SK-N-SH (cell line): ENCODE results near the gene ENTPD2. TPM values are rescaled to one million over a fixed set of nuclear protein-coding genes. Genes with fewer than 3 reads are reported as not detected.

Experiments
- CTCF ChIA-PET: fragments of 300-600, 350-600 bp; formaldehyde crosslinking; extraction: SDS; loops from one replicate; lab custom pipeline; 2021; lab: Yijun Ruan, JAX
- POLR2A ChIA-PET: fragments of 350-600 bp; sonication (Branson Sonifier 250); formaldehyde crosslinking; extraction: SDS; loops from one replicate; lab custom pipeline; 2020; ENCODE audit warnings: antibody characterized with exemption, inconsistent platforms; lab: Yijun Ruan, JAX
- DNase-seq: peaks from one replicate; pipeline ENCODE4 v3.0.0; 2012
- H2AFZ ChIP-seq: fragments of 200-600 bp; sonication (generic); 2 replicates; pipeline ENCODE4 v1.8.1; 2016; ENCODE audit warnings: antibody characterized with exemption, mild to moderate bottlenecking, low read depth
- H3F3A ChIP-seq: fragments of 200-600 bp; sonication (generic); replicated peaks from 2 replicates; pipeline ENCODE3; 2016; ENCODE audit warnings: antibody characterized with exemption, mild to moderate bottlenecking; ENCODE audit not compliant: insufficient read depth
- H3K27ac ChIP-seq, 2 experiments: fragments of 200-500 bp in 1 of 2; fragments of 200-600 bp in 1 of 2; sonication (Bioruptor generic) in 1 of 2; sonication (generic), shearing (Covaris generic) in 1 of 2; 2 replicates each; pipeline versions ENCODE4 v1.5.1 to v1.6.1; 2014 to 2016; ENCODE audit warnings: low read depth in 2 of 2, inconsistent platforms in 1 of 2, low read length in 1 of 2, mild to moderate bottlenecking in 1 of 2, mixed read lengths in 1 of 2
- H3K27me3 ChIP-seq: fragments of 200-600 bp; sonication (generic), shearing (Covaris generic); 2 replicates; pipeline ENCODE4 v1.6.1; 2016; ENCODE audit warnings: mixed run types; ENCODE audit not compliant: insufficient read depth
- H3K36me3 ChIP-seq, 2 experiments: fragments of 200-500 bp in 1 of 2; fragments of 200-600 bp in 1 of 2; sonication (Bioruptor generic) in 1 of 2; sonication (generic) in 1 of 2; replicated peaks in 1 of 2; 2 replicates each; pipeline versions ENCODE3 to v1.5.1; 2014 to 2016; ENCODE audit warnings: low read length in 1 of 2, mild to moderate bottlenecking in 1 of 2; ENCODE audit not compliant: insufficient read depth in 2 of 2, control insufficient read depth in 1 of 2
- H3K4me1 ChIP-seq, 2 experiments: fragments of 200-500 bp in 1 of 2; fragments of 200-600 bp in 1 of 2; sonication (Bioruptor generic) in 1 of 2; sonication (generic), shearing (Covaris generic) in 1 of 2; 2 replicates each; pipeline versions ENCODE4 v1.5.1 to v1.6.1; 2014 to 2016; ENCODE audit warnings: low read depth in 1 of 2, low read length in 1 of 2, mixed run types in 1 of 2; ENCODE audit not compliant: insufficient read depth in 2 of 2, control insufficient read depth in 1 of 2
- H3K4me2 ChIP-seq: fragments of 200-600 bp; sonication (generic), shearing (Covaris generic); 2 replicates; pipeline ENCODE4 v1.6.1; 2017; ENCODE audit warnings: mixed run types
- H3K4me3 ChIP-seq, 2 experiments: fragments of 200-500 bp in 1 of 2; fragments of 200-600 bp in 1 of 2; sonication (Bioruptor generic) in 1 of 2; sonication (generic), shearing (Covaris generic) in 1 of 2; 2 replicates each; pipeline versions ENCODE4 v1.5.1 to v1.8.1; 2014 to 2016; ENCODE audit warnings: low read depth in 2 of 2, inconsistent platforms in 1 of 2, low read length in 1 of 2, mild to moderate bottlenecking in 1 of 2, mixed read lengths in 1 of 2, moderate library complexity in 1 of 2
- H3K79me2 ChIP-seq: fragments of 200-600 bp; sonication (generic); 2 replicates; pipeline ENCODE4 v1.8.1; 2017; ENCODE audit warnings: mild to moderate bottlenecking; ENCODE audit not compliant: insufficient read depth
- H3K9ac ChIP-seq: fragments of 200-600 bp; sonication (generic); 2 replicates; pipeline ENCODE4 v1.6.1; 2017; ENCODE audit warnings: mixed run types
- H3K9me2 ChIP-seq: fragments of 200-600 bp; sonication (generic); 2 replicates; pipeline ENCODE4 v1.6.1; 2017; ENCODE audit warnings: mixed run types
- H3K9me3 ChIP-seq: fragments of 200-600 bp; sonication (generic); 2 replicates; pipeline ENCODE4 v1.6.1; 2017; ENCODE audit warnings: mixed run types, mild to moderate bottlenecking, moderate library complexity
- H4K20me1 ChIP-seq: fragments of 200-600 bp; sonication (generic); 2 replicates; pipeline ENCODE4 v1.6.1; 2017; ENCODE audit warnings: mild to moderate bottlenecking, mixed run types; ENCODE audit not compliant: insufficient read depth
- ELF1 ChIP-seq: IDR thresholded peaks from 2 replicates; pipeline ENCODE4 v1.4.0; 2012
- FOSL2 ChIP-seq: IDR thresholded peaks from 2 replicates; pipeline ENCODE4 v1.4.0; 2012; ENCODE audit warnings: low read depth, mild to moderate bottlenecking, moderate library complexity, borderline replicate concordance
- FOXJ3 ChIP-seq: sonication (generic); formaldehyde crosslinking; IDR thresholded peaks from 2 replicates; pipeline ENCODE4 v1.5.1; 2020; ENCODE audit warnings: mild to moderate bottlenecking, missing genetic modification reagents
- FOXM1 ChIP-seq: IDR thresholded peaks from 2 replicates; pipeline ENCODE4 v1.4.0; 2012; ENCODE audit warnings: low read depth, mild to moderate bottlenecking
- GABPA ChIP-seq: IDR thresholded peaks from 2 replicates; pipeline ENCODE4 v1.4.0; 2012; ENCODE audit warnings: low read depth, mild to moderate bottlenecking
- IRF3 ChIP-seq: fragments of 150-350 bp; IDR thresholded peaks from 2 replicates; pipeline ENCODE4 v1.6.1; 2016; ENCODE audit warnings: mild to moderate bottlenecking, low read depth, low read length
- JUND ChIP-seq: IDR thresholded peaks from 2 replicates; pipeline ENCODE4 v1.4.0; 2012
- MAX ChIP-seq: IDR thresholded peaks from 2 replicates; pipeline ENCODE4 v1.4.0; 2012; ENCODE audit warnings: low read depth
- MEF2A ChIP-seq: IDR thresholded peaks from 2 replicates; pipeline ENCODE4 v1.4.0; 2012; ENCODE audit warnings: low read depth, borderline replicate concordance
- MXI1 ChIP-seq: IDR thresholded peaks from 2 replicates; pipeline ENCODE4 v1.6.1; 2012; ENCODE audit warnings: mild to moderate bottlenecking, low read depth, low read length, improper control_type of control experiment
- PBX3 ChIP-seq: IDR thresholded peaks from 2 replicates; pipeline ENCODE4; 2012
- RCOR1 ChIP-seq: fragments of 150-350 bp; IDR thresholded peaks from 2 replicates; pipeline ENCODE4 v1.6.1; 2017; ENCODE audit warnings: antibody characterized with exemption, low read length
- REST ChIP-seq: IDR thresholded peaks from 2 replicates; pipeline ENCODE4 v1.6.1; 2012; ENCODE audit warnings: mild to moderate bottlenecking, low read depth, low read length, moderate library complexity
- SIN3A ChIP-seq: IDR thresholded peaks from 2 replicates; pipeline ENCODE4 v1.6.1; 2012; ENCODE audit warnings: low read depth, mild to moderate bottlenecking, low read length, moderate library complexity, borderline replicate concordance
- TCF12 ChIP-seq: IDR thresholded peaks from 2 replicates; pipeline ENCODE4 v1.4.0; 2012
- YY1 ChIP-seq: IDR thresholded peaks from 2 replicates; pipeline ENCODE4 v1.4.0; 2012; ENCODE audit warnings: low read depth, mild to moderate bottlenecking
- WGBS: methylation state at CpG from one replicate; pipeline ENCODE4 v1.1.6; 2017; ENCODE audit warnings: low lambda C conversion rate; 5-methylcytosine and 5-hydroxymethylcytosine counted together
- polyA plus RNA-seq, 3 experiments: library from polyadenylated mRNA; depleted of rRNA; stranded (reverse); fragments of >200 nt; gene quantifications; 2 replicates each; pipeline ENCODE4 v1.2.3, GENCODE V29; 2012

The ENTPD2 gene
- polyA plus RNA-seq, 1 of the 3 experiments (the other 2 are of a cell fraction): not detected

GRCh38 chr9:137014166-137014565 is 39.7 kb downstream of the ENTPD2 start:
- CTCF ChIA-PET: interaction anchor here (0.9 to 1.6 kb wide), 2 partner anchors 15 to 37 kb away, joined by 3 to 6 read pairs; partner anchors contain the start of gene PTGDS
- no peaks in the 10 kb centered on the region for H3K9me3 ChIP-seq
- 100% methylated on average over 2 of the region's 23 CpGs for WGBS
- no peak for DNase-seq
- H3F3A ChIP-seq: no peaks in the 10 kb centered on the region
- TF ChIP-seq MXI1 (no peak), YY1 (no peak), RCOR1 (no peak), GABPA (no peak), FOXJ3 (CRISPR knock-in tag) (no peak), FOXM1 (no peak), SIN3A (no peak), PBX3 (no peak), FOSL2 (no peak), MEF2A (no peak), IRF3 (no peak), JUND (no peak), REST (no peak), ELF1 (no peak), TCF12 (no peak), MAX (no peak)
- TF ChIP-seq, all 33 proteins: peak for 0
- Histone ChIP-seq H3K4me3 (no peak overlapping the region), H3K4me2 (no peak overlapping the region), H2AFZ (no peak overlapping the region), H3K79me2 (no peaks in the 10 kb centered on the region), H4K20me1 (no peaks in the 10 kb centered on the region), H3K36me3 (peaks cover 0 to 23% of the 10 kb centered on the region in 2 experiments), H3K9me2 (no peaks in the 10 kb centered on the region), H3K27me3 (no peaks in the 10 kb centered on the region), H3K27ac (no peak overlapping the region), H3K9ac (no peak overlapping the region), H3K4me1 (no peaks in the 10 kb centered on the region)
- POLR2A ChIA-PET: interaction anchor here (1.2 kb wide), 1 partner anchor 22 kb away, joined by 3 read pairs; no protein-coding TSS in a partner anchor
